SKM-1 treated with dmso at 0.1 percent for 144 hours (cell line): ENCODE data around the gene MEG3.

Experiments used
- DNase-seq: peaks from one replicate; lab custom pipeline; 2025; ENCODE audit not compliant: unreplicated experiment; lab: John Stamatoyannopoulos, UW

MEG3 gene

GRCh38 chr14:100893760-100894159 lies 67.8 kb downstream of the MEG3 start:
- DNase-seq, result no peak

GRCh38 chr14:100894416-100894815 lies 68.5 kb downstream of the MEG3 start:
- no peak for DNase-seq

GRCh38 chr14:100895411-100895810 lies 69.5 kb downstream of the MEG3 start:
- no peak for DNase-seq

DNA sequence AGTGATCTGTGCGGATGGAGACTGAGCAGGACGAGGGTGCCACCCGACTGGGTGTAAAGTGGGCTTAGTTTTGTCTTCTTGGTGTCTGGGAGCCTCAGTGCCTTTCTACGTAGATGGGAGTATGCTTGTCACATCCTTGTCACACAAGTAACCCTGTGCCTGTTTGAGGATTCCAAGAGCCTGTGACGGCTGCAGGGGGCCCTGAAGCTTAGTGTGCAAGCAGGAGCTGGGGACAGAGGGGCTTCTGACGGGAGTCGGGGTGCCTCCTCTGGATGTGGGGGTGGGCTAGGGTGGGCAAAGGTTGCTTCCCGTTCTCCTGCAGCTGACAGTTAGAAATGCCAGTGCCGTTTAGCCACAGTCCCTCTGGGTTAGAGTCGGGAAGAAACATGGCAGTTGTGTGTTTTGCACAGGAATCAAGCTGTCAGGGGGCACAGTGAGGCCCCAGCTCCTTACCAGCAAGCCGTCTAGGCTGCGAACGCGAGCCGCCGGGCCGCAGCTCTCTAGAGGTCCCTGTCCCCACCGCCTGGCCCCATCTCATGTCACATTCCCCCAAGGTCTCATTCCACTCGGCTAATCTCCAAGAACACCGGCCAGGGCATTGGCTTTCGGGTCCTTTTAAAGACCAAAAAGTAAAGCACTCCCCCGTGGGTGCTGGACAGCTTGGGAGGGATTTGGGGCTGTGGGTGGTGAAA lies 70.6 kb downstream of the MEG3 start:
- DNase-seq, result no peak

DNA sequence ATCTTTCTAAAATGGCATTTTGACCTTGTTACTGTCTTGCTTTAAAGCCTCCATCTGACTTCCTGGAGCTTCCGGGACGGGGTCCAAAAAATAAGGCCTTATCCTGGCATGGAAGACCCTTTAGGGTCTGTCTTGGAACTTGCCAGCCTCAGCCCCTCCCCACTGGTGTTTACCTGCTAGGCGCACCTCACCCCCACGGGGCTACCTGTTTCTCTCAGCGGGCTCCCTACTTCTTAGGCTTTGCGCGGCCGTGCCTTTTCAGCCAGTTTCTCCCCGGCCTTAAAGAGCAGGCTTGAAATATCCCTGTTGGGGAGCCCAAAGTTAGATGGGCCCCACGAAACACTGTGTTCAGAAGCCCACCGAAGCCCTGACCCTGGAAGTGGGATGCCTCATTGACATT lies 72.5 kb downstream of the MEG3 start:
- DNase-seq, result no peak

DNA sequence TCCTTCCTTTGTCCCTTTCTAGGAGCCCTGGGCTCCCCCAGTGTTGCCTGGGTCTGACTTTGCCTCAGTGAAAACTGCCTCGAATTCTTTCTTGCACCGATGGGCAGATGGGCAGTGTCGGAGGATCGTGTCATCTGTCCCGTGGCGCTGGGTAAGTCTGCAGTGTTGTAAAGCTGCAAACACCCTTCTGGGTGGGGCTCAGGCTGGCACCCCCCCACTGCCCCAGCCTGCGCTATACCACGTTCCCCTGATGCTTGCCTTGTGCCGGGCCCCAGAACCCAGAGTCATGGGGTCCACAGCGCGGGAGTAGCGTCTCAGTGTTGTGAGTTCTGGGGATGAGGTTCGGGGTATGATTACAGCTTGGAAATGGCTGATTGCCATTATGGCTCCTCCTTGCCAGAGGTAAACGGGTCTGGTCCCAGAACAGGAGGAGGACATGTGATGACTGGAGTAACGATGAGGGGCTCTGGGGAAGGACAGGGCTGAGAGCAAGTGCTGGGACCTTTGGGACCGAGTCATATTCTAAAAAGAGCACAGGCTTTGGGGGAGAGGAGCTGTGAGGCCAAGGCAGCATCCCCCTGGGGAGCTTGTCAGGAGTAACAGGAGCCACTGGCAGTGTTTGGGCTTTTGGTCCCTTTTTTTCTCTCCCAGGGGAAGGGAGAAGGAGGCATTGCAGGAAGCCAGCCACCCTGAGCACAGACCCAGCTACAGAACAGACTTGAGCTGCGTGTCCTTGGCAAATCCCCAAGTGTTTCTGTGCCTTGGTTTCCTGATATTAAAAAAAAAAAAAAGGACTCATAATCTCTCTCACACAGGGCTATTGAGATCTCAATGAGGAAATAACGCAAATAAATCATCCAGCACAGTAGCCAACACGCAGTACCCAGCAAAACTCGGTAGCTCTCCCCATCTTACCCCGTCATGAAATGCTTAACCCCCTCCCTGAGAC lies 73.3 kb downstream of the MEG3 start:
- DNase-seq, result no peak

GRCh38 chr14:100899884-100900771 lies 74.2 kb downstream of the MEG3 start:
- no peak for DNase-seq

DNA sequence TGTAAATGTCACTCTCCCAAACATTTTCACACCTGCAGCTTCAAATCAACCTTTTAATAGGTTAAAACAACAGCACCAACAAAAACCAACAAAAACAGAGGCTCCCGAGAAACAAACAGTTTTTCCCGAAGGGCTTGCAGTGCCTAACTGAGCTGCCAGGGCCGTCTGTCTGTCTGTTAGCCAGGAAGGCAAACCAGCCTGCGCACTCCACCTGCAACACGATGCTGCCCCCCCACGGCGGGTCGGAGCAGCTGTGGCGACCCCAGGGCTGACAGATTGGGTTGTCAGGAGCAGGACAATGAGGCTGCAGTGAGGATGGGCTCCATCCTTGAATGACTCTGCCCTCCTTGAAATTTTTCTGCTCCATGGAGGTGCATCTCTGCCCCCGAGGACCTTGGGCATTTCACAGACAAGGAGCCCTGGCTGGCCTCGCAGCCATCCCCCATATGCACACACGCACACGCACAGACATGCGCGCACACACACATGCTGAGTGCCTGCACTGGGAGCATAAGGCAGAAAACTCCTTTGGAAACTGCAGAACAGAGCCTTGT lies 75.0 kb downstream of the MEG3 start:
- DNase-seq, result no peak

- DNase-seq, result no peak
Observed at GRCh38 chr14:100901391-100902183, 75.7 kb downstream of the MEG3 start.

DNA sequence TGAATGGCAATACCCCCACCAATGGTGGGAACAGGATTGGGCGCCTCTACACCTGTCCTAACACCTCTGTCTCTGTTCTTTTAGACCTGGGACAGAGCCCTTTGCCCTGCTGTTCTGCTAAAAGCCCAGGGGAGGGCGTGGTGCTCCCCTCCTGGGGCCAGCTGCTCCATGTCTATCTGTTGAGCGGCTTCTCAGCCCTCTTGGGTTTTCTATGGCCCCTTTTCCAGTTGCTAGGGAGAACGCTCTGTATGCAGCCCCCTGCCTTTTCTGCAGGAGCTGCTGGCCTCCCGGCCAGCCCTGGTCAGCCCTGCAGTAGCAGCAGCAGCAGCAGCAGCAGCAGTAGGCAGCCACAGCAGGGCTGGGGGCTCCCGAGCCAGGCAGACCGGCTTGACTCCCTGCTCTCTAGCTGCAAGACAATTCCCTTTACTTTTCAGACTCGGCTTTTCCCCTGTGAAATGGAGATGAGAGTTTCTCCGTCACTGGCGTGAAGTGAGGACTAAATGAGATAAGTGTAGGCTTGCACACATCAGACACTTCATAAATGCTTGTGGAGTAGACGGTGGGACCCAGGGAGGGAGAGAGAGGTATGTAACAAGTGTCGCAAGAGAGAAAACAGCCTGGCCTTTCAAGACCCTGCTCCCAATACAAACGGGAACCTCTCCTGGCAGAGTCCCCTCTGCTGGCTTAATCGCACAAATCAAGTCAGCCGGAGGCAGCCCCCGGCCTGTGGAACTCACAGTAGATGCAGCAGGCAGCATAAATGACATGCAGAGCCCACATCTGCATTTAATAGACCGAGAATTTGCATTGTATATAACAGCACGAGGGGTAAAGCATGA lies 76.6 kb downstream of the MEG3 start:
- no peak for DNase-seq

DNA sequence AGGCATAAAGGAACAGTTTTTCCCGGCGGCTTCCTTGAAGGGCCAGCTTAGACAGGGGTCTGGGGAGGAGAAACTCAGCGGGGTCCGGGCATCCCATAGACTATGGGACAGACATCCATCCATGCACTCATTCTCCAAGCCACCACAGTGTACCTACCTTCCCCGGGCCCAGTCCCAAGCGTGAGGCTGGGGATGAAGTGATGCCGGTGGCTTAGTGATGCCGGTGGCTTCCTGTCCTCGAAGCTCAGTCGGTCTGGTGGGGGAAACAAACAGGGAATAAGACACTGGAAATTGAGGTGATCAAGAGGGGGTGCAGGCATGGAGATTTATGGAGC lies 77.2 kb downstream of the MEG3 start:
- DNase-seq, result no peak

- DNase-seq, result no peak
Observed at GRCh38 chr14:100903672-100904185, 77.8 kb downstream of the MEG3 start, which contains the start of gene RTL1. Gene RTL1, minus strand, starts transcription at chr14:100903722. Its CDS starts 18,934 bp downstream, at chr14:100884788.

GRCh38 chr14:100904307-100905087 lies 78.6 kb downstream of the MEG3 start:
- DNase-seq, result no peak

GRCh38 chr14:100905166-100905565 lies 79.2 kb downstream of the MEG3 start:
- no peak for DNase-seq

DNA sequence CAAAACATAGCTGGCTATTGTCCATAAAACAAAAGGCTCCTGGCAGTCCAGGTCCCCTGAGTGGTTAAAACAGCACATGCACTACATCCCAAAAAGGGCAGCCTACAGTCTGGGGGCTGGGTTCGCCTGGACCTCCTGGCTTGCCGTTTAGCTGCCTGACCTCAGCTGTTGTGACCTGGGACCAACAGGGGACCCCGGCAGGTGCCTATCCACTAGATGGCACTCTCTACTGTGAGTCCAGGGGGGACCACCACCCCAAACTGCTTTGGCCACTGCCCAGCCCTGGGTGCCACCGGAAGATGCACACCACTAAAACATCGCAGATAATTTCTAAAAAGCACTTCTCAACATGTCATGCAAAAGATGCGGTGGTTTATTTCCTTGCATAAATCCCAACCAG lies 80.5 kb downstream of the MEG3 start:
- no peak for DNase-seq

GRCh38 chr14:100907240-100907639 lies 81.3 kb downstream of the MEG3 start:
- DNase-seq, result no peak

- DNase-seq, result no peak
Observed at GRCh38 chr14:100909439-100909838, 83.5 kb downstream of the MEG3 start.
